ENCODE data around the gene HBEGF.

- TF ChIP-seq EZH2 (IDR thresholded peaks at IDR 0.05; ENCODE audit: insufficient read depth, poor library complexity, severe bottlenecking) (no peak), EZH2phosphoT487 (IDR thresholded peaks at IDR 0.05; ENCODE audit: insufficient read depth, low read depth) (no peak)
These were observed 21.0 kb upstream of the HBEGF start for GRCh38 chr5:140367256-140368013.

All from GM23248 (cell line).